GF-D8 (cell line): Measurements from ENCODE around the gene UBE4B.
"Not testable (repeated sequence)": the region's sequence is repeated elsewhere in the genome, so short reads cannot be mapped to it uniquely, and the experiment has no call there.

Experiments
- DNase-seq: peaks from one replicate; lab custom pipeline; 2025; lab: John Stamatoyannopoulos, UW

UBE4B gene

GRCh38 chr1:10032590-10033358, at the start of gene UBE4B:
Gene UBE4B (plus strand): TSS chr1:10032958. CDS start chr1:10033671, 713 bp downstream.
- DNase-seq, result peak; percentile 90

GRCh38 chr1:9984253-9984652, 48.5 kb upstream of the UBE4B start:
- DNase-seq, result no peak

GRCh38 chr1:9985001-9985400, 47.8 kb upstream of the UBE4B start:
- DNase-seq, result no peak

GRCh38 chr1:9989773-9990172, 43.0 kb upstream of the UBE4B start:
- no peak for DNase-seq

GRCh38 chr1:9990944-9991343, 41.8 kb upstream of the UBE4B start:
- DNase-seq, result no peak

GRCh38 chr1:9992910-9993309, 39.8 kb upstream of the UBE4B start:
- no peak for DNase-seq

- DNase-seq, result no peak
Measured at GRCh38 chr1:9993561-9994075, 39.1 kb upstream of the UBE4B start.

GRCh38 chr1:9996624-9997582, 35.9 kb upstream of the UBE4B start, which contains the start of gene RBP7:
Gene RBP7 (plus strand): TSS chr1:9997228. CDS start chr1:9997259, 31 bp downstream.
- DNase-seq, result no peak

- no peak for DNase-seq
Measured at GRCh38 chr1:10001016-10001665, 31.6 kb upstream of the UBE4B start.

- DNase-seq, result not testable (repeated sequence)
Measured at GRCh38 chr1:10005248-10005647, 27.5 kb upstream of the UBE4B start.

GRCh38 chr1:10007169-10007568, 25.6 kb upstream of the UBE4B start:
- no peak for DNase-seq

GRCh38 chr1:10014016-10014415, 18.7 kb upstream of the UBE4B start:
- no peak for DNase-seq

GRCh38 chr1:10019561-10019960, 13.2 kb upstream of the UBE4B start:
- no peak for DNase-seq

- DNase-seq, result no peak
Measured at GRCh38 chr1:10020086-10020485, 12.7 kb upstream of the UBE4B start.

- DNase-seq, result not testable (repeated sequence)
Measured at GRCh38 chr1:10020678-10021077, 12.1 kb upstream of the UBE4B start.

GRCh38 chr1:10021992-10022391, 10.8 kb upstream of the UBE4B start:
- DNase-seq, result not testable (repeated sequence)

- no peak for DNase-seq
Measured at GRCh38 chr1:10022656-10023055, 10.1 kb upstream of the UBE4B start.

GRCh38 chr1:10025354-10025753, 7.4 kb upstream of the UBE4B start:
- DNase-seq, result no peak

- DNase-seq, result no peak
Measured at GRCh38 chr1:10027027-10027426, 5.7 kb upstream of the UBE4B start.

- not testable (repeated sequence) for DNase-seq
Measured at GRCh38 chr1:10028956-10029500, 3.7 kb upstream of the UBE4B start.

- DNase-seq, result no peak
Measured at GRCh38 chr1:10031461-10031860, 1.3 kb upstream of the UBE4B start.

GRCh38 chr1:10033359-10033845, 644 bp downstream of the UBE4B start:
- DNase-seq, result peak; percentile 16
